SIG-M5 treated with dmso at 0.1 percent for 504 hours (cell line): Measurements from ENCODE around the gene STPG1.

Experiments used
- DNase-seq: peaks from one replicate; lab custom pipeline; 2025; ENCODE audit not compliant: unreplicated experiment; lab: John Stamatoyannopoulos, UW

Gene STPG1

GRCh38 chr1:24344090-24344742 lies 69.4 kb downstream of the STPG1 start:
- DNase-seq = no peak

GRCh38 chr1:24343412-24344089 lies 70.0 kb downstream of the STPG1 start:
- no peak for DNase-seq

- no peak for DNase-seq
Observed at GRCh38 chr1:24341260-24341659, 72.3 kb downstream of the STPG1 start.

GRCh38 chr1:24340770-24341169 lies 72.8 kb downstream of the STPG1 start:
- DNase-seq = no peak

GRCh38 chr1:24339996-24340395 lies 73.6 kb downstream of the STPG1 start:
- no peak for DNase-seq

GRCh38 chr1:24338447-24338846 lies 75.1 kb downstream of the STPG1 start:
- DNase-seq = no peak

- no peak for DNase-seq
Observed at GRCh38 chr1:24337455-24337854, 76.1 kb downstream of the STPG1 start.

- no peak for DNase-seq
Observed at GRCh38 chr1:24336075-24336474, 77.5 kb downstream of the STPG1 start.

- DNase-seq = no peak
Observed at GRCh38 chr1:24331961-24332673, 81.5 kb downstream of the STPG1 start.

GRCh38 chr1:24329797-24330543 lies 83.6 kb downstream of the STPG1 start:
- no peak for DNase-seq

- no peak for DNase-seq
Observed at GRCh38 chr1:24329331-24329730, 84.3 kb downstream of the STPG1 start.

- DNase-seq = no peak
Observed at GRCh38 chr1:24327891-24328290, 85.7 kb downstream of the STPG1 start.

GRCh38 chr1:24327486-24327885 lies 86.1 kb downstream of the STPG1 start:
- DNase-seq = no peak

GRCh38 chr1:24325587-24326449 lies 87.8 kb downstream of the STPG1 start:
- no peak for DNase-seq

- no peak for DNase-seq
Observed at GRCh38 chr1:24324903-24325302, 88.7 kb downstream of the STPG1 start.

GRCh38 chr1:24323281-24323680 lies 90.3 kb downstream of the STPG1 start:
- DNase-seq = no peak

- no peak for DNase-seq
Observed at GRCh38 chr1:24322470-24323177, 91.0 kb downstream of the STPG1 start.

GRCh38 chr1:24321697-24322469 lies 91.7 kb downstream of the STPG1 start:
- DNase-seq = peak; percentile 59

- DNase-seq = no peak
Observed at GRCh38 chr1:24321126-24321525, 92.5 kb downstream of the STPG1 start.
